Measurements from ENCODE around the gene LIPN. TPM values are rescaled to one million over a fixed set of nuclear protein-coding genes. Genes with fewer than 3 reads are reported as not detected.
A peak's percentile ranks its signal among the peaks of the same experiment; 100 is the strongest.

The LIPN gene
- total RNA-seq, 2 donors from 2014 or later = 0.80 TPM; not detected in 1

DNA sequence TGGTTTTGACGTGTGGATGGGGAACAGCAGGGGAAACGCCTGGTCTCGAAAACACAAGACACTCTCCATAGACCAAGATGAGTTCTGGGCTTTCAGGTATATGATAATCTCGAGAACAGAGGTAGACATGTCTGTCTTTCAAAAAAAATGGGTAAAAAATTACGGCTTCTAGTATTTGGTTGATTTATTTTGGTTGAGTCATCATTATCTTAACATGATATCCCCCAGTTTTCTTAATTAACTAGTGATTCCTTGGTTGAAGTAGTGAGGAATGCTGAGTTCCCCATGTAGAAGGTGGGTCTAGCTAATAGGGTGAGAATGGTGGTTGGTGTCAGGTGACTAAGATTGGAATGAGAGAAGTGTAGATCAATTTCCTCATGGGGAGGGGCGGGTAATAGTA, 53.4 kb downstream of the LIPN start:
- ATAC-seq = no peak
- H3K36me3 Mint-ChIP-seq (ENCODE audit: low read depth) = no peaks in the 10 kb centered on the region
- no peaks in the 10 kb centered on the region for H3K9me3 ChIP-seq (ENCODE audit: control insufficient read depth, low read length, poor library complexity, severe bottlenecking)
- H3K27ac Mint-ChIP-seq = no peak overlapping the region
- no peaks in the 10 kb centered on the region for H3K27me3 Mint-ChIP-seq
- peaks cover 18% of the 10 kb centered on the region for H3K4me1 Mint-ChIP-seq
- H3K4me3 Mint-ChIP-seq = no peak overlapping the region
- DNase-seq = no peak

DNA sequence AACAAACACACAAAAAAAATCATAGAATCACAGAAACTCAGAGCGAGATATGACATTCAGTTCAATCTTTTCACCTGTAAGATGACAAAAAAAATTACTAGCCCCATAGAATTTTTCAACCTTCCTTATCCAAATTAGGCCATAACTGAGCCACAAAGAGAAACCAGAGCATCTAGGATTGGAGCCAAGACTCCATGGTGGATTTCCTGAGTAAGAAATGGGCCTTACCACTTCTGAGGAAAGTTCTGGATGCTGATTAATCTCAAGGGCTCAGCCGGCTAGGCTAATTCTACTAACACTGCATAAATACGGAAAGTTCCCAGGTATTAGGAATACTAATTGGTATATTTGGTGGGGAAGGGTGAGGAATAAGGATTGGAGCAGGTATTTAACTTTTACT, 59.5 kb downstream of the LIPN start:
- no peak overlapping the region for H3K4me3 Mint-ChIP-seq
- no peaks in the 10 kb centered on the region for H3K9me3 ChIP-seq (ENCODE audit: control insufficient read depth, low read length, poor library complexity, severe bottlenecking)
- ATAC-seq = no peak
- peaks cover 2% of the 10 kb centered on the region for H3K36me3 Mint-ChIP-seq (ENCODE audit: low read depth)
- DNase-seq = no peak
- H3K27ac Mint-ChIP-seq = peak overlapping the region; percentile 87
- H3K4me1 Mint-ChIP-seq = peaks cover 31% of the 10 kb centered on the region
- H3K27me3 Mint-ChIP-seq = no peaks in the 10 kb centered on the region

DNA sequence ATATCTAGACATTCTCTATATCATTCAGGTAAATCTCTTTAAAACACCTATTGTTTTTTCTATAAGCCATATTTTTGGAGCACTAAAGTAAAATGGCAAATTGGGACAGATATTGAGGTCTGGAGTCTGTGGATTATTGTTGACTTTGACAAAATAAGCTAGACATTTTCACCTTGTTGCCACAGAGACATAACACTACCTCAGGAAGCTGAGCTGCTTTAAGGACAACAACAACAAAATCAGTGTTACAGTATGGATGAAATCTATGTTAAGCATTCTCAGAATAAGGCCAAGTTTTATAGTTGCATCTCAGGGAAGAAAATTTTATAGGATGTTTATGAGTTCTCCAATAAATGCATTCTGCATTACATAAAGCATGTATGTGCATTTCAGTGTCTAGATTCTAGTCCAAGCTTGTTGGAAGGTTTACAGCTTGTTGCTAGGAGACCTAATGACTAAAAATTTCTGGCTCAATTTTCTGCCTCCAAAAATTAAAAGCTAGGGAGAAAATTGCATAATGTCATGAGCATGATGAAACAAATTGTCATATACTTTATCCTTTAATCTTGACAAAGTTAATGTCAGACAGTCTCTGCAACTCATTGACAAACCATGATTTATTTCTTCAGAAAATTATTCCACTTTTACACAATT, 61.1 kb downstream of the LIPN start:
- ATAC-seq (peak; percentile 55), DNase-seq (no peak)
- Mint-ChIP-seq H3K36me3 (ENCODE audit: low read depth) (peaks cover 2% of the 10 kb centered on the region), H3K4me3 (no peak overlapping the region), H3K27me3 (no peaks in the 10 kb centered on the region), H3K4me1 (peaks cover 29% of the 10 kb centered on the region), H3K27ac (peak overlapping the region; percentile 87)
- H3K9me3 ChIP-seq (ENCODE audit: control insufficient read depth, low read length, poor library complexity, severe bottlenecking) = no peaks in the 10 kb centered on the region

DNA sequence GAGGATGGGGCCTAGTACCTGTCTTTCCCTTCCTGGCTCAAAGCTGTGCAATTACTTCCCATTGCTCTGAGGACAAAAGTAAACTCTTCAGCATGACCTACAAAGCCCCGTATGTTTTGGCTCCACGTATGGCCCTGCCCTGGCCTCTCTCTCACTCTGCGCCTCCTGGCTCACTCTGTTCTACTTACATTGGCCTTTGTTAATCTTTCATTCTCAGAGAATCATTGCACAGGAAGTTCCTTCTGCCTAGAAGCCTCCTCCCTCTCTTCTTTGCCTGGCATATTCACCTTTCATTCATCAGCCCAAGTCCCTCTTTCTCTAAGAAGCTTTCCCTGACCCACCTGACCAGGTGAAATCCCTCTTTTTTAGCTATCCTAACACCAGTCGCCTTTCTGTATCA, 66.6 kb downstream of the LIPN start:
- peak overlapping the region; percentile 66 for H3K4me3 Mint-ChIP-seq
- H3K9me3 ChIP-seq (ENCODE audit: control insufficient read depth, low read length, poor library complexity, severe bottlenecking) = no peaks in the 10 kb centered on the region
- DNase-seq (no peak), ATAC-seq (no peak)
- H3K4me1 Mint-ChIP-seq = peaks cover 39% of the 10 kb centered on the region
- H3K36me3 Mint-ChIP-seq (ENCODE audit: low read depth) = no peaks in the 10 kb centered on the region
- peak overlapping the region; percentile 95 for H3K27ac Mint-ChIP-seq
- no peaks in the 10 kb centered on the region for H3K27me3 Mint-ChIP-seq

DNA sequence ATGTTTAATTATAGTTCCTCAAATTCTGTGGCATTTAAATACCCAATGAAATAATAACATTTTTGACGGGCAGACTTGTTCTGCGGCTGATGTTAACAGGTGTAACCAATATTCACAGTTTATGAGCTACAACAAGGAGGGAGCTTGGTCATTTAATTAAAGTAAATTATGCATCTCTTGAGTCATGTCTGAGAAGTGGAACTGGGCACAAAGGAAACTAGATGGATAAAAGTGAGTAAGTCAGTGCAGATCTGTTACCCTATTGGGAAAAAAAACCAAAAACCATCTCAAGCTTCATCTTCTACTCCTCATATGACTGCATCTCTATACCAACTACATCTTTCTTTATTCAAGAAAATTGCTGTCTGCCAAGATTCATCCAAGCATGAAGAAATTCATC, 67.9 kb downstream of the LIPN start:
- Mint-ChIP-seq H3K36me3 (ENCODE audit: low read depth) (no peaks in the 10 kb centered on the region), H3K4me3 (no peak overlapping the region), H3K27ac (peak overlapping the region; percentile 95), H3K27me3 (no peaks in the 10 kb centered on the region), H3K4me1 (peaks cover 42% of the 10 kb centered on the region)
- ATAC-seq = no peak
- DNase-seq = no peak
- no peaks in the 10 kb centered on the region for H3K9me3 ChIP-seq (ENCODE audit: control insufficient read depth, low read length, poor library complexity, severe bottlenecking)

DNA sequence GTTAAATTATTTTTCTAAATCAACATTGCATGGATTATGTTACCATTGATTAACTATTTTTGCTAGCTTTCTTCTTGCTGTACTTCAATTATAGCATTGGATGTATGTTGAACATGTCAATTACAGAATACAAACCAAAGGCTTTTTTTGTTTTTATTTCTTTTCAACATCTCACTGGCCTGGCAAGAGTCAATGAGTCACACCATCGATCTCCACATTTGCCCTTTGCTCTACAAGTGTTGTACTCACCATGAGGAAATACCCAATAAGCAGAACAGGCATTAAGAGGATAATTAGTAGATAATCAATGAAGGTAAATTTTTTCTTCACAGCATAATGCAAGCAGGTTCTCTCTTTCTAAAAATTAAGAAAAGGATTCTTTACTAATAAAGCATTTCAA, 68.5 kb downstream of the LIPN start:
- no peak overlapping the region for H3K27ac Mint-ChIP-seq
- ATAC-seq = no peak
- no peak for DNase-seq
- H3K4me1 Mint-ChIP-seq = peaks cover 45% of the 10 kb centered on the region
- H3K4me3 Mint-ChIP-seq = no peak overlapping the region
- H3K36me3 Mint-ChIP-seq (ENCODE audit: low read depth) = no peaks in the 10 kb centered on the region
- H3K27me3 Mint-ChIP-seq = no peaks in the 10 kb centered on the region
- H3K9me3 ChIP-seq (ENCODE audit: control insufficient read depth, low read length, poor library complexity, severe bottlenecking) = no peaks in the 10 kb centered on the region

Other genes starting within 250 kb of the LIPN start
- gene RNLS, start 176.7 kb upstream of the LIPN start, total RNA-seq = 1 to 10 TPM; 1.8 to 4.6 TPM
- gene LIPJ, start 173.3 kb upstream of the LIPN start, total RNA-seq = not detected
- not detected for gene LIPF, start 95.6 kb upstream of the LIPN start, total RNA-seq
- not detected for gene LIPK, start 53.8 kb upstream of the LIPN start, total RNA-seq
- gene LIPM, start 42.7 kb downstream of the LIPN start, total RNA-seq = not detected
- gene ANKRD22, start 91.8 kb downstream of the LIPN start, total RNA-seq = not detected
- 10 to 100 TPM; 20.7 to 32.3 TPM for gene STAMBPL1, start 120.2 kb downstream of the LIPN start, total RNA-seq
- gene ACTA2, start 192.8 kb downstream of the LIPN start, total RNA-seq = 1 to 10 TPM; 3.8 to 4.6 TPM
- 10 to 100 TPM; 80.0 to 82.8 TPM for gene FAS, start 230.8 kb downstream of the LIPN start, total RNA-seq

All from T-helper 17 cell (primary cell).